GM19467 (cell line): ENCODE results near the gene SHFL.

Source experiments
- ATAC-seq: cut with Tn5 transposase; IDR thresholded peaks from one replicate; pipeline ENCODE4 v1.9.1; 2021; ENCODE audit warnings: mild to moderate bottlenecking, moderate library complexity; ENCODE audit not compliant: unreplicated experiment

Gene SHFL

DNA sequence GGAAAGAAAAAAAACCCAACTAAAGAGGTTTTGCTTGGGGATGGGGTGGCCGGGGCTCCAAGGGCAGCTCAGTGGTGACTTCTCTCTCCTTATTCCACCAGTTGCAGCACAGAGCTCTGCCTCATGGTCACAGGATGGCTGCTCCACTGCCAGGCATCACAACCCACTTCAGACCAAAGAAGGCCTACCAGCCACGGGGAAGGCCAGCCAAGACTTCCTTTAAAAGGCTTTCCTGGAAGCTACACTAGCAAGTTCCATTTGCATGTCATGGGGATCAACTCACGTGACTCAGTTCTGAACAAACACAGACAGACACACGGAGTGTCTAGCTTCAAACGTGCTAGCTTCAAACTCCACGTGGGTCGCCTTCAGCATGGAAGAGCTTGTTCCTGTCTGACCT lies 46.8 kb downstream of the SHFL start:
- no peak for ATAC-seq

DNA sequence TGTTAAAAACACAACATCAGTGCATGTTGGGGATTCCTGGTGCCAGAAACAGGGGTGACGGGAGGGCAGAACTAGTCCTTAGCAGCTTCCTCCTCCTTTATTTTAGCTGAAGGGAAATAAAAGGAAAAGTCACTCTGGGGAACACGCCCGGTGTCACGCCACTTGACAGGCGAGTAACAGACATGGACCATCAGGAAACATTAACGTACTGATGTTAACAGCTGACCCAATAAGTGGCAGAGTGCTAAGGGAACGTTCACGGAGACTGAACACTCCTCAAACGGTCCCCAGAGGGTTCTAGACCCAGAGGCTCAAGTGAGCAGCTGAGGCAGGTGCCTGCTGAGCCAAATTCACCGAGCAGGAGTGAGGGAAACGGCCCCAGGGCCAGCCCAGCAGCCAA lies 47.5 kb downstream of the SHFL start:
- no peak for ATAC-seq

DNA sequence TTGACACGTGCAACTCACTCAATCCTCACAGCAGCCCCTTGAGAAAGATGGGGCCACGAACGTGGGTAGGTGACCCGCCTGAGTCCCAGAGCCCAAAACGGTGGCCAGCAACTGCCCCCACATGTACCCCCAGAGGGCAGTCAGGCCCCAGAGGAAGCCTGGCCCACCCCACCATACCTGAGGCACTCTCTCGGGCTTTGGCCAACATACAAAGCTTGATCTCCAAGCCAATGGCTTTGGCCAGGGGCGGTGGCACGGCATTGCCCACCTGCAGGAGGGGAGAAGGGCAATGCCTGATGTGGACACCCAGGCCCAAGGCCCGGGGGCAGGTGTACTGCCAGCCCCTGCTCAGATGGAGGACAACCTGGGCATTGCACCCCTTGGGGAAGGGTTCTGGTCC lies 47.9 kb downstream of the SHFL start:
- no peak for ATAC-seq

DNA sequence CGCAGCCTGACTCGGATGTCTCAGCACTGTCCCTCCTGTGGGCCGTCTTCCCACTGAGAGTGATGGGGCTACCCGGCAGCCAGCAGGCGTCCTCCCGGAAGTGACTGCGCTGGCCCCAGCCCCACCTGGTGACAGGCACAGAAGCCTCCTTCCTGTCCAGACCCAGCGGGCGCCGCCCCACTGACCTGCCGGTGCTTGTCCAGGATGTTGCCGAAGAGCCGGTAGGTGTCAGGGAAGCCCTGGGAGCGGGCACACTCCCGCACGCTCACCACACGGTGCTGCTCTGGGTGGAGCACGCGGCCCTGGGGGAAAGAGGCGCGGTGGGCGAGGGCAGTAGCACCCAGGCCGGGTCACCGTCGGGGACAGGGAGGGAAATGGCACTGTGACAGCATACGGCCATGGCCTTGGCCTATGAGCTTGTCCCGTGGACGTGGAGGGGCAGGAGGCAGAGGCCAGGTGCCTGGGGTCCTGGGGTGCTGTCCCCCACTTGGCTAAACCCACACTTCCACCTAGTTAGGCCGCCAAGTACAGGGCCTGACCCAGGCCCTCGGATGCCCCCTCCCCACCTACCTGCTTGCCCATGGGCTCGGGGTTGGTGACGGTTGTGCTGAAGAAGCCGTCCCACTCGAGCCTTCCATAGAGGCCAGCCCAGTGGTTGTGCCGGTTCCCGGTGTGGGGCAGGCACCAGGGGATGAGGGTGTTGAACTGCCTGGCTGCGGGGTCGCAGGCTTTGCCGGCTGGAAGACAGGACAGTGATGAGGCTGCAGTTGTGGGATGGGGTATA lies 49.6 kb downstream of the SHFL start:
- ATAC-seq, result no peak

DNA sequence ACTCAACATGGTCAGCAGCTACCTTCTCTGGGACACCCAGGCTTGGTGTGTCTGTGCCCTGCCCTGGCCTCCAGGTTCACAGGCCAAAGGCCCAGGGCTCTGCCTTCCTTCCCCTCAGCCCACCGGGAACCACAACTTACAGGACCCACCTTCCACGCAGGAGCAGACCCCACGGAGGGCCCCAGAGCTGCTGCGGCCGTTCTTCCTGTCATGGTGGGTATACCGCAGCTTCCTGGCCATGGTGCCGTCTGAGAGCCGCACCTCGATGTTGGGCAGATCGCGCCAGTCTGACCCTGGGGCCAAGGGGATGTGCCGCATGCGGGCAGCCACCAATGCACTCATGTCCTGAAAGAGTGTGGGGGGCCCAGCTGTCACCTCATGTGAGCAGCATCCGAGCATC lies 50.8 kb downstream of the SHFL start:
- ATAC-seq, result no peak

DNA sequence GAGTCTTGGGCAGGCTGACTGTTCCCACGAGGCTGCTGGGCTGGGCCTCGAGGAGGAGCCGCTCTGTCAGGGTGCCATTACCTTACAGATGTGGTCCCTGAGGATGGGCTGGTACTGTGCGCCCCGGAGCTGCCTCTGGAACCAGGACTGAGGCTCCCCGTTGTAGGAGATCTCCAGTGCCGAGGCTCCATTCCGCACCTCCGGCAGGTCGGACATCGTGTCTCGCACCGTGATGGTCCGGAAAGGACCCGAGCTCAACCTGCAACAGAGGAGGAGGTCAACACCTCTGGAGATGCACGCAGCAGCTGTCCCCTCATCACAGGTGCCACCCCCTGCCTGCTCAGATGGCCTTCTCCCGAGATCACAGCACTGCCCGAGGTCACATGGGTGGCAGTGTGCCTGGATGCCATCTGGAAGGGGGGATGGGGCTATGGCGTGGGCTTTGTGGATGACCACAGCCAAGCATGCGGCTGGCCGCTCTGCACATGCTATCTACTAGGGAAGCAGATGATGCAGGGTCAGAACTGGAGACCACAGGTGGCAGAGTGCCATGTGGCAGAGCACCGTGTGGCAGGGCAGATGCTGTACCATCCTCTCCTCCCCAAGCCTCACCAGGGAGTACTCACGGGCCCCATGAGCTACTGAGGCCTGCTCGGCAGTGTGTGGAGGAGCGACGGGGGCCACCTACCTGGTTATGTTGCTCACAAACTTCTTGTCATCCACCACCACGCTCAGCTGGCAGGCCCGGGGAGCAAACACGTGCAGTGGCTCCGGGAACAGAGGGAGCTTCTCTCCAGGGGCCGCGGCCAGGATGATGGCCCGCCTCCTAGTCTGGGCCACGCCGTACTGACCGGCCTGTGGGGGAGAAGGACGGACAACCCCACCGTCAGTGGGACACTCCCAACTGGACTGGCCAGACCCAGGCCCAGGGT lies 51.9 kb downstream of the SHFL start:
- no peak for ATAC-seq

DNA sequence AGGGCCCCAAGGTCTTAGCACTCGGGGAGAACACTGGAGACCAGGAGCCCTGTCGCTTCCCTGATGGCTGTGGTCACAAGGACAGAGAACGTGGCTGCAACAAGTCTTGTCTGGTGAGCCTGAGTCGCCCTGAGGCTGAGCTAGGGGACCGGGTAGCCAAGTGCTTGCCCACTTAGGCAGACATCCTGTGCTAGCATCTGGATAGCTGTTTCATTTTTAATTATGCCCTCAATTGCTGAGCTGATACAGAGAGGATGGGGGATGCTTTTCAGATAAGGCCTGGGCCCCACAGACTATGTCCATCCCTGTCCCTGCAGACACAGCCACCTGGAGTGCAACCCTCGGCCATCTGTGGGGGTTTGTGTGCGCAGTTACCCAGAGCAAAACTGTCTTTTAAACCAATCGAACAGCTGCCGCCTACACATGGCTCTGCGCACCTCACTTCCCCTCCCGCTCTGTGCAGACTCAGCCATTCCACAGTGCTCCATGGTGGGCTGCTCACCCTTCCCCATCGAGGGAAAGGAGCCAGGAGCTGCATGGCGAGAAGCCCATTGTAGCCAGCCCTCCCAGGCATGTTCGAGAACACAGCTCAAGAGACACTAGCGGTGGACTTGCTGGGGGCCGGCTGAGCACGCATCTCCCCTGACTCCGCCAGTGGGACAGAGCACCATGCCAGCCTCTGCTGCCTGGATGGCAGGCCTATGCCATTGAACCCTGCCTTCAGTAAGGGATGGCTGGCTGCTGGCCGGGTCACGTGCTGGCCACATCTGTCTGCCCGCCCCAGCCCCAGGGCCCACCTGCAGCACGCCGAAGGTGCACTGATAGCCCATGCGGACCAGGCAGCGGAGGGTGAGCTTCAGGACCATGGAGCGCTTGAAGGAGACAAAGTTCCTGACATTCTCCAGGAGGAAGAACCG lies 53.0 kb downstream of the SHFL start:
- ATAC-seq, result no peak

DNA sequence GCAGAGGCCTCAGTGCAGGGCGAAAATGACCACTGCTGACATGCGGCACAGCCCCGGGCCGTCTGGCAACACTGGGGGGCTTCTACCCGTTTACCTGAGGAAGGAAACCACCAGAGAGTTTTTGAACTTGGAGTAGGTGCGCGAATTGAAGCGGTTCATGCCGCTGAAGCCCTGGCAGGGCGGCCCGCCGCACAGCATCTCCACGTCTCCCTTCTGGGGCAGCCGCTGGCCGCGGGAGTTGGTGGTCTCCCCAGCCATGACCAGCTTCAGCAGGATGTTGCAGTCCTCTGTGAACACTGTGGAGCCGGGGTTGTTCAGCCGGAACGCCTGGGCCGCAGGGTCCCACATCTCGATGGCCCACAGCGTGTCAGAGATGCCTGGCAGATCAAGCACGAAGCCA lies 53.8 kb downstream of the SHFL start:
- no peak for ATAC-seq

DNA sequence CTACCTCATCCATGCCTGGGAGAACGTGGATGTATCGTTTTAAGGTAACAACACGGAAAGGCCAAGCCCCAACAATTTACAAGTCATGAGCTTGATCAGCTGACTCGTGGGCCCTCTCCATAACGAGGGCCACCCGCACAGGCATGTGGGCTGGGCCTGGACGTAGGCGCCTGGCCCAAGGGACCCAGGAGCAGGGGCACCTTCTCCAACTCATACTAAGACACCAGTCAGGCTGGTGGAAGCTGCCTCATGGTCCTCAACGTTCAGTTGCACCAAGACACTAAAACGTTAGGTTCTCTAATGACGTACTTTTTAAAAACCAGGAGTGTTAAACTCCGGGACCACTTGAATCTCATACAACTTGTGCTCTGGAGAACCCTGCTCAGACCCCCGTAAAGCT lies 55.4 kb downstream of the SHFL start:
- no peak for ATAC-seq

DNA sequence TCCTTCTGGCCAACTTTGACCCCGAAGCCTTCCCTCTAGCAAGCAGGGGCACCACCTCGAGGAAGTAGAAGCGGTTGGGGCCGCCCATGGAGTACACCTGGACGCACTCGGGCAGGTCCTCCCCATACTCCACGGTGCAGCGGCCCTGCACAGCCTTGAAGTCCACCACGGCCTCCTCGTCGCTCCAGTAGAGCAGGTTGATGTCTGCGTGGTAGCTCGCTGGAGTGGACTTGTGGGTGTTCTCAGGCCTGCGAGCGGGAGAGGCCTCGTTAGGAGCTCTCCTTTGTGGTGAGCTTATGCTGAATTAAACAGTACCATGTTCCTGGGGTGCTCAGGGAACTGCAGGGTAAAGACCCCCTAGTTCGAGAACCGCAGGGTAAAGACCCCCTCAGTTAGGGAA lies 55.9 kb downstream of the SHFL start:
- no peak for ATAC-seq
